ENCODE results near the gene ACSL3. TPM values are rescaled to one million over a fixed set of nuclear protein-coding genes. Genes with fewer than 3 reads are reported as not detected.

Gene ACSL3
- polyA plus RNA-seq, 1 experiment = 88.9 TPM

DNA sequence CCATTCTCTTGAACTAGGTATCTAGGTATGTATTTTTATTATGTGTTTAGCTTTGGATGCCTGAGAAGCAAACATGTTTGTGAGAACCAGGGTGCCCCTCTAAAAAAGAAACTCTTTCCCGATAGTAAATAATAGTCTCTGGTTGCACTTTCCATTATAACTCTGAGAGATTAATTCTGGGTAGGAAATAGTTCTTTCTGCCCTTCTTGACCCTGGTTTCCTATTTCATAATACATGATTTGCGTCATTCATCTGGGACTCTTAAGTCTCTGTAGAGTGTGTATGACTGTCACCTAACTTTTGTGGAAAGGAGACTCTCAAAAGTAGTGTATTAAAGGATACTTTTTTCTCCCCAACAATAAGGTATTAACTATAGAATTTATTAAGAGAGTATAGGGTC lies 31.5 kb downstream of the ACSL3 start:
- Histone ChIP-seq H3K9me3 (ENCODE audit: control insufficient read depth, insufficient read depth, low read length) (no peaks in the 10 kb centered on the region), H3K27ac (ENCODE audit: low read depth, low read length) (no peak overlapping the region), H3K4me3 (ENCODE audit: low read depth, low read length) (no peak overlapping the region), H3K27me3 (ENCODE audit: control insufficient read depth, insufficient read depth, low read length) (no peaks in the 10 kb centered on the region)
- TF ChIP-seq, protein P1, sequence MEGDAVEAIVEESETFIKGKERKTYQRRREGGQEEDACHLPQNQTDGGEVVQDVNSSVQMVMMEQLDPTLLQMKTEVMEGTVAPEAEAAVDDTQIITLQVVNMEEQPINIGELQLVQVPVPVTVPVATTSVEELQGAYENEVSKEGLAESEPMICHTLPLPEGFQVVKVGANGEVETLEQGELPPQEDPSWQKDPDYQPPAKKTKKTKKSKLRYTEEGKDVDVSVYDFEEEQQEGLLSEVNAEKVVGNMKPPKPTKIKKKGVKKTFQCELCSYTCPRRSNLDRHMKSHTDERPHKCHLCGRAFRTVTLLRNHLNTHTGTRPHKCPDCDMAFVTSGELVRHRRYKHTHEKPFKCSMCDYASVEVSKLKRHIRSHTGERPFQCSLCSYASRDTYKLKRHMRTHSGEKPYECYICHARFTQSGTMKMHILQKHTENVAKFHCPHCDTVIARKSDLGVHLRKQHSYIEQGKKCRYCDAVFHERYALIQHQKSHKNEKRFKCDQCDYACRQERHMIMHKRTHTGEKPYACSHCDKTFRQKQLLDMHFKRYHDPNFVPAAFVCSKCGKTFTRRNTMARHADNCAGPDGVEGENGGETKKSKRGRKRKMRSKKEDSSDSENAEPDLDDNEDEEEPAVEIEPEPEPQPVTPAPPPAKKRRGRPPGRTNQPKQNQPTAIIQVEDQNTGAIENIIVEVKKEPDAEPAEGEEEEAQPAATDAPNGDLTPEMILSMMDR (IDR thresholded peaks at IDR 0.05; ENCODE audit: low read depth, low read length) = no peak
- POLR2A ChIA-PET = no interaction called here
- DNase-seq (ENCODE audit: low read depth, low spot score) = no peak
- CTCF ChIA-PET = interaction anchor here (1.1 kb wide), 1 partner anchor 11 kb away, joined by 7 read pairs; no protein-coding TSS in a partner anchor

DNA sequence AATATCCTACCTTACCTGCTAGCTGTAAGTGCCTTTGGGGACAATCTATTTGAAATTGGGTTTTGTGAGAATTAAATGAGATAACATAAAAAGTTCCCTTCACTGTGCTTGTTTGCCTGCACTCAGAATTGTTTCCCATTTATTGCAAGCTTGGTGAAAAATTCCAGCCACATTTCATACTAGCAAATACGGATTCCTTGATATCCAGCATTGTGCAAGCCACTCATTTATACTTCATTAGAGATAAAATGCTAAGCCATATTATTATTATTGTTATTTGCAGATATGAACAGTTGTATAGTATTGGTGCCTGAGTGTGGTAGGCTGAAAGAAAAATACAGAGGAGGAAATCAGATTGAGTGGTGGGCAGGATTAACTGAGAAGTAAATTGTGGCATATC lies 31.9 kb downstream of the ACSL3 start:
- ChIA-PET CTCF (interaction anchor here (1.1 kb wide), 1 partner anchor 11 kb away, joined by 7 read pairs; no protein-coding TSS in a partner anchor), POLR2A (no interaction called here)
- TF ChIP-seq, protein P1 (IDR thresholded peaks at IDR 0.05; ENCODE audit: low read depth, low read length) = no peak

DNA sequence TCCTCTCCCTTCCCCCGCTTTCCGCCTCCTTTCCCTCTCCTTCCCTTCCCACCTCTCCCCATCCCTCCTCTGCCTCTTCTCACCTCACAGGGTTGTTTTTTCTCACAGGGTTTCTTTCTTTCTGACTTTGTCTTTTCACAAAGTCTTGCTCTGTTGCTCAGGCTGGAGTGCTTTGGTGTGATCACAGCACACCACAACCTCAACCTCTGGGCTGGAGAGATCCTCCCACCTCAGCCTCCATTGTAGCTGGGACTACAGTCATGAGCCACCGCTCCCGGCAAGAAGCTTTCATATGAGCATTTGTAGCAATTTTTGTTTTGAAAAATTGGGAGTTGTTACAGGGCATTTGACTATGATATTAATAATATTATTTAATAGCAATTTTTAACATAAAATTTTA lies 32.9 kb downstream of the ACSL3 start:
- ChIA-PET POLR2A (no interaction called here), CTCF (interaction anchor here (1.0 to 2.4 kb wide), 2 partner anchors 10 to 203 kb away, joined by 7 read pairs; no protein-coding TSS in a partner anchor)
- no peaks in the 10 kb centered on the region for H3K27me3 ChIP-seq (ENCODE audit: control insufficient read depth, insufficient read depth, low read length)
- H3K4me3 ChIP-seq (ENCODE audit: low read depth, low read length) = no peak overlapping the region
- TF ChIP-seq, protein P1 (IDR thresholded peaks at IDR 0.05; ENCODE audit: low read depth, low read length) = no peak
- no peaks in the 10 kb centered on the region; the same call in 1 of the 2 replicates for H3K9me3 ChIP-seq (ENCODE audit: control insufficient read depth, insufficient read depth, low read length)
- DNase-seq (ENCODE audit: low read depth, low spot score) = no peak
- no peak overlapping the region for H3K27ac ChIP-seq (ENCODE audit: low read depth, low read length)

More for the DNA sequence above, 31.9 kb downstream of the ACSL3 start:
- no peak for DNase-seq (ENCODE audit: low read depth, low spot score)
- Histone ChIP-seq H3K4me3 (ENCODE audit: low read depth, low read length) (no peak overlapping the region), H3K27me3 (ENCODE audit: control insufficient read depth, insufficient read depth, low read length) (no peaks in the 10 kb centered on the region), H3K27ac (ENCODE audit: low read depth, low read length) (no peak overlapping the region), H3K9me3 (ENCODE audit: control insufficient read depth, insufficient read depth, low read length) (no peaks in the 10 kb centered on the region)

DNA sequence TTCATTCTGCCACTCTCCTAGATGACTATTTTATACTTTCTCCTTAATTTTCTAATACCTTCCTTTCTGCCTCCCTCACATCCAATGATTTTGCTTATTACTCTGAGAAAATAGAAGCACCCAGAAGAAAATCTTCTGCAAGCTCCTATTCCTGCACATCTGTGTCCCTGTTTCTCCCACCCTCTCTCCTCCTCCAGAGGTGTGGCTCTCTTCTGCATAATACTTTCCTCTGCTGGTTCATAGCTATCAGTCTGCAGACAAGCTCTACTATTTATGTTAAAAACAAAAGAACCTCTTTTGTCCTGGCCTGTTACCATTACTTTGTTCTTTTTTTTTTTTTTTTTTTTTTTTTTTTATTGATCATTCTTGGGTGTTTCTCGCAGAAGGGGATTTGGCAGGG lies 34.3 kb downstream of the ACSL3 start:
- H3K27ac ChIP-seq (ENCODE audit: low read depth, low read length) = no peak overlapping the region
- CTCF ChIA-PET = interaction anchor here (2.4 kb wide), 1 partner anchor 205 kb away, joined by 7 read pairs; no protein-coding TSS in a partner anchor
- TF ChIP-seq, protein P1 (IDR thresholded peaks at IDR 0.05; ENCODE audit: low read depth, low read length) = no peak
- no peaks in the 10 kb centered on the region for H3K27me3 ChIP-seq (ENCODE audit: control insufficient read depth, insufficient read depth, low read length)
- H3K4me3 ChIP-seq (ENCODE audit: low read depth, low read length) = no peak overlapping the region
- POLR2A ChIA-PET = no interaction called here
- no peak for DNase-seq (ENCODE audit: low read depth, low spot score)
- H3K9me3 ChIP-seq (ENCODE audit: control insufficient read depth, insufficient read depth, low read length) = no peaks in the 10 kb centered on the region; the same call in 1 of the 2 replicates

DNA sequence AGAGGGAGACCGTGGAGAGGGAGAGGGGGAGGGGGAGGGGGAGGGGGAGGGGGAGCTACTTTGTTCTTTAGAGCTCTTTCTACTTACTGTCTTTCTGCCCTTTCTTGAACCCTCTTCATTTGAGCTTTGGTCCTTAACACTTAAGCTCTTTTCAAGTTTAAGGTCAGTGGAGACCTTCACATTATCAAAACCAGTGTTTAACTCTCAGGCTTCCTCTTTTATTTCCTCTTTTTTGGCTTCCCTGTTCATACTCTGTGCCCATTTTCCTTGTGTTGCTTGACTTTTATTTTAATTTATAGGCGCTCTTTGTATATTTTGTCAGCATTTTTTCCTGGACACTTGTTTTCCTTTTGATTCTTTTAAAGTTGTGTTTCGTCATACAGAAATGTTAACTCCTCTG lies 37.1 kb downstream of the ACSL3 start:
- no peaks in the 10 kb centered on the region for H3K27me3 ChIP-seq (ENCODE audit: control insufficient read depth, insufficient read depth, low read length)
- ChIA-PET CTCF (no interaction called here), POLR2A (no interaction called here)
- no peaks in the 10 kb centered on the region; the same call in 1 of the 2 replicates for H3K9me3 ChIP-seq (ENCODE audit: control insufficient read depth, insufficient read depth, low read length)
- H3K27ac ChIP-seq (ENCODE audit: low read depth, low read length) = no peak overlapping the region
- no peak for DNase-seq (ENCODE audit: low read depth, low spot score)
- H3K4me3 ChIP-seq (ENCODE audit: low read depth, low read length) = no peak overlapping the region
- TF ChIP-seq, protein P1 (IDR thresholded peaks at IDR 0.05; ENCODE audit: low read depth, low read length) = no peak

Measured in AG04450 (cell line).